ENCODE data around the gene PHC3. TPM values are rescaled to one million over a fixed set of nuclear protein-coding genes. Genes with fewer than 3 reads are reported as not detected.

PHC3 gene
- total RNA-seq, 1 donor from 2014 or later = 105 TPM

DNA sequence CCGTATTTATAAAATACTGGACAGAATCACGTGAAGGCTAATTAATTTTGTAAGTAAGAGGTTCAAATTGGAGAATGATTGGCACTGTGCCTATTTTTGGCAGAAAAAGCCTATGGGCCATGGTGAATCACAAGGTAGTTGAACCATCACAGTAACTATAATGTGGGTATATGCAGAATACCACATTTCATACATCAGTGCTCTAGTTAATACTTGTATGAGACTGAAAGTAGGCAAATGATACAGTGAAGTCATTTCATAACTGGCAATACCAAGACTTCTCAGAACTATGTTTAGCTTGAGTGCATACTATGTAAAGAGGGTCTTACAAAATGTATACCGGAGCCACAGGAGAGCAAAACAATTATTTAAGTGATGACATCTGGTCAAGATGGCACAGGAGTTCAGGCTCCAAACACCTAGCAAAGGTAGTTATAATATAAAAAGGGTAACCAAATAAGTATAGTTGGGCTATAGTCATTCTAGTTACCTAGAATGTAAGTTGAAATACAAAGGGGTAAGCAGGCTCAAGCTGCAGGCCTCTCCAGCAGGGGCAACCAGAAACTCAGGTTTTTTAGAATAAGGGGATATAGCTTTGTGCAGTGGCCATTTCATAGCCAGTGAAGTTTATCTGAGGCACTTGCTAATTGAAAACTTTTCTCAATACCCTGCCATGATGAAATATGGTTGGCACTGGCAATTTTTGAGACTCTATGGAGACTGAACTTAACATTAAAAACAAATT lies 124.7 kb downstream of the PHC3 start:
- TF ChIP-seq, protein P1, sequence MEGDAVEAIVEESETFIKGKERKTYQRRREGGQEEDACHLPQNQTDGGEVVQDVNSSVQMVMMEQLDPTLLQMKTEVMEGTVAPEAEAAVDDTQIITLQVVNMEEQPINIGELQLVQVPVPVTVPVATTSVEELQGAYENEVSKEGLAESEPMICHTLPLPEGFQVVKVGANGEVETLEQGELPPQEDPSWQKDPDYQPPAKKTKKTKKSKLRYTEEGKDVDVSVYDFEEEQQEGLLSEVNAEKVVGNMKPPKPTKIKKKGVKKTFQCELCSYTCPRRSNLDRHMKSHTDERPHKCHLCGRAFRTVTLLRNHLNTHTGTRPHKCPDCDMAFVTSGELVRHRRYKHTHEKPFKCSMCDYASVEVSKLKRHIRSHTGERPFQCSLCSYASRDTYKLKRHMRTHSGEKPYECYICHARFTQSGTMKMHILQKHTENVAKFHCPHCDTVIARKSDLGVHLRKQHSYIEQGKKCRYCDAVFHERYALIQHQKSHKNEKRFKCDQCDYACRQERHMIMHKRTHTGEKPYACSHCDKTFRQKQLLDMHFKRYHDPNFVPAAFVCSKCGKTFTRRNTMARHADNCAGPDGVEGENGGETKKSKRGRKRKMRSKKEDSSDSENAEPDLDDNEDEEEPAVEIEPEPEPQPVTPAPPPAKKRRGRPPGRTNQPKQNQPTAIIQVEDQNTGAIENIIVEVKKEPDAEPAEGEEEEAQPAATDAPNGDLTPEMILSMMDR (IDR thresholded peaks at IDR 0.05) = no peak
- peak overlapping the region; percentile 77 for H3K4me3 Mint-ChIP-seq
- POLR2A ChIA-PET = interaction anchor here (0.5 to 8.2 kb wide), 17 partner anchors 9 to 300 kb away, joined by 3 to 121 read pairs (median 7); partner anchors contain the start of genes ACTRT3, GPR160, LRRC34 and LRRIQ4

DNA sequence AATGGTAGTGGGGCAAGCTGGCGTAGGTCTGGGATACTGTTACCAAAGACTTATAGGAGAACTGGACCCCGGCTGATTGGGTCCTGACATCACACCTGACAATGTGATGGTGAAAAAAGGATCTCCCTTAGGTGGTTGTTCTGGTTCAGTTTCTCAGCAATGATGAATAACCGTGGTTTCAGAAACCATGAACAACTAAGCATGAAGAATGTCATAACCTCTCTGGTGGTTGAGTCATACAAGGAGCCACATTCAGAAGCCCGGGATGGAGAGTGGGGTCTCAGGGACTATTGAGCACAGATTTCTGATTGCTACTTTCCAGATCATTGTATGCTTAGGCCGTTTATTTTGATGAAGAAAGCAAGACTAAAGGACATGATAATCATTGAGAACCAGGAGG lies 126.3 kb downstream of the PHC3 start:
- peak overlapping the region; percentile 87 for H3K27ac Mint-ChIP-seq

More for the DNA sequence above, 124.7 kb downstream of the PHC3 start:
- CTCF ChIA-PET = interaction anchor here (0.8 to 2.4 kb wide), 4 partner anchors 10 to 91 kb away, joined by 4 to 6 read pairs (median 5); no protein-coding TSS in a partner anchor
- Mint-ChIP-seq H3K4me1 (peaks cover 51% of the 10 kb centered on the region), H3K27ac (peak overlapping the region; percentile 87), H3K27me3 (no peaks in the 10 kb centered on the region), H3K36me3 (ENCODE audit: low read depth) (peaks cover 7% of the 10 kb centered on the region), H3K9me3 (no peaks in the 10 kb centered on the region)
- DNase-seq = no peak
- intact Hi-C loops (cut with micrococcal nuclease) = loop anchor here (2.0 to 10.0 kb wide), 4 partner anchors 124 to 810 kb away; partner anchors contain the start of genes MECOM, PHC3 and SKIL
- peak; percentile 68 for ATAC-seq (ENCODE audit: low read depth)

DNA sequence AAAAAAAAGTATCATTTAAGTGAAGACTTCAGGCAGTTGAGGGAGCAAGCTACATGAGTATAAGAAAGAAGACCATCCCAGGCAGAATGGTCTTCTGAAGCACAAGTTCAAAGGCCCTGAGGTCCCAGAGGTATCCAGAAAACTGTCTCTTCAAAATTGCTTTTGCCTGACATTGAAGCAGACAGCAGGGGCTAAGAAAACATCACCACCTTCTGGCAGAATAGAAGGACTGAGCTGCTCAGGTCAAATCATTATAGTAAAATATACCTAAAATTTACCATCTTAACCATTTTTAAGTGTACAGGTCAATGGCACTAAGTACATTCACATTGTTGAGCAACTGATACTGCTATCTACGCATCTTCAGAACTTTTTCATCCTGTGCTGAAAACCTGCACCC lies 127.3 kb downstream of the PHC3 start:
- H3K9me3 Mint-ChIP-seq = no peaks in the 10 kb centered on the region
- H3K4me1 Mint-ChIP-seq = peaks cover 60% of the 10 kb centered on the region
- intact Hi-C loops (cut with micrococcal nuclease) = loop anchor here (1.0 to 10.0 kb wide), 8 partner anchors 17 to 389 kb away; partner anchors contain the start of genes GPR160, LRRC34, LRRIQ4 and MECOM
- peak overlapping the region; percentile 27 for H3K27ac Mint-ChIP-seq
- H3K4me3 Mint-ChIP-seq = no peak overlapping the region
- peaks cover 6% of the 10 kb centered on the region for H3K36me3 Mint-ChIP-seq (ENCODE audit: low read depth)
- CTCF ChIA-PET = interaction anchor here (0.6 to 3.1 kb wide), 14 partner anchors 9 to 291 kb away, joined by 3 to 15 read pairs (median 4); partner anchors contain the start of gene GPR160
- DNase-seq (no peak), ATAC-seq (ENCODE audit: low read depth) (no peak)
- POLR2A ChIA-PET = interaction anchor here (0.7 to 8.2 kb wide), 14 partner anchors 10 to 289 kb away, joined by 3 to 121 read pairs (median 5); partner anchors contain the start of genes ACTRT3, GPR160, SEC62 and TERC
- TF ChIP-seq, protein P1 (IDR thresholded peaks at IDR 0.05) = no peak
- no peaks in the 10 kb centered on the region for H3K27me3 Mint-ChIP-seq

More for the DNA sequence above, 126.3 kb downstream of the PHC3 start:
- no peak for DNase-seq
- peak; percentile 75 for ATAC-seq (ENCODE audit: low read depth)
- Mint-ChIP-seq H3K4me1 (peaks cover 57% of the 10 kb centered on the region), H3K36me3 (ENCODE audit: low read depth) (peaks cover 6% of the 10 kb centered on the region), H3K9me3 (no peaks in the 10 kb centered on the region), H3K4me3 (peak overlapping the region; percentile 77), H3K27me3 (no peaks in the 10 kb centered on the region)
- CTCF ChIA-PET = interaction anchor here (1.3 to 3.1 kb wide), 3 partner anchors 10 to 192 kb away, joined by 4 to 15 read pairs (median 9); no protein-coding TSS in a partner anchor
- intact Hi-C loops (cut with micrococcal nuclease) = loop anchor here (1.0 to 10.0 kb wide), 7 partner anchors 10 to 812 kb away; partner anchors contain the start of genes LRRC34, LRRIQ4, MECOM and MYNN
- TF ChIP-seq, protein P1 (IDR thresholded peaks at IDR 0.05) = no peak
- POLR2A ChIA-PET = interaction anchor here (0.8 to 8.2 kb wide), 11 partner anchors 11 to 291 kb away, joined by 3 to 121 read pairs (median 6); partner anchors contain the start of genes ACTRT3, GPR160 and SEC62

DNA sequence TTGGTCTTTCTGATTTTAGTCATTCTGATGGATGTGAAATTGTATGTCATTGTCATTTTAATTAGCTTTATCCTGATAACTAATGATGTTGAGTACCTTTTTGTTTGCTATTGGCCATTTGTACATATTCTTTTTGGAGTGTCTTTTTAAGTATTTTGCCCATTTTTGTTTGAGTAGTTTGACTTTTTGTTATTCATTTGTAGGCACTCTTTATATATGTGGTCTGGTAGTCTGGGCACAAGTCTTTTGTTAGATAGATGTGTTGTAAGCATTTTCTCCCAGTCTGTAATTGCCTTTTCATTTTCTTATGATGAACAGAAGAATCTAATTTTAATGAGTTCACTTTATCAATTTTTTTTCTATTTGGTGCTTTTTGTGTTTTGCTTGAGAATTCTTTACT lies 129.1 kb downstream of the PHC3 start:
- H3K4me3 Mint-ChIP-seq = no peak overlapping the region
- H3K27me3 Mint-ChIP-seq = no peaks in the 10 kb centered on the region
- H3K27ac Mint-ChIP-seq = no peak overlapping the region
- H3K4me1 Mint-ChIP-seq = peaks cover 45% of the 10 kb centered on the region
- ChIA-PET POLR2A (interaction anchor here (0.6 to 8.2 kb wide), 4 partner anchors 8 to 132 kb away, joined by 4 to 121 read pairs (median 6); partner anchors contain the start of gene GPR160), CTCF (interaction anchor here (2.6 to 3.1 kb wide), 2 partner anchors 15 to 189 kb away, joined by 13 to 15 read pairs; partner anchors contain the start of gene GPR160)
- ATAC-seq (ENCODE audit: low read depth) (no peak), DNase-seq (no peak)
- intact Hi-C loops (cut with micrococcal nuclease) = loop anchor here (10.0 kb wide), 1 partner anchor 388 kb away; the partner anchor contains the start of gene MECOM
- H3K9me3 Mint-ChIP-seq = no peaks in the 10 kb centered on the region
- H3K36me3 Mint-ChIP-seq (ENCODE audit: low read depth) = peaks cover 19% of the 10 kb centered on the region
- TF ChIP-seq, protein P1 (IDR thresholded peaks at IDR 0.05) = no peak

Data from activated B cell treated with CpG ODN at 0.5 μM for 24 hours (primary cell).